Cardiac muscle cell (in vitro differentiated cells and primary cell): ENCODE data around the gene ANKRD44. TPM values are rescaled to one million over a fixed set of nuclear protein-coding genes. Genes with fewer than 3 reads are reported as not detected.

Experiments used
- DNase-seq, 2 donors: peaks; one replicate each; pipeline versions ENCODE4 v3.0.0 to v3.0.0-alpha.2; 2010 to 2017; ENCODE audit warnings: low read depth in 1 of 2, low spot score in 1 of 2
- H3K27ac ChIP-seq: fragments of 200-600 bp; sonication (generic); 2 replicates; pipeline ENCODE4 v1.5.1; 2016
- H3K27me3 ChIP-seq: fragments of 200-600 bp; sonication (generic); 2 replicates; pipeline ENCODE4 v1.6.0; 2016; ENCODE audit warnings: control low read depth
- H3K36me3 ChIP-seq: fragments of 200-600 bp; sonication (generic); 2 replicates; pipeline ENCODE4 v1.5.1; 2016; ENCODE audit warnings: control low read depth
- H3K4me1 ChIP-seq: fragments of 200-600 bp; sonication (generic); 2 replicates; pipeline ENCODE4 v1.8.1; 2017; ENCODE audit warnings: low read depth, mild to moderate bottlenecking, mixed run types
- H3K4me3 ChIP-seq: fragments of 200-600 bp; sonication (generic); 2 replicates; pipeline ENCODE4 v1.5.1; 2016; ENCODE audit warnings: mild to moderate bottlenecking
- H3K9me3 ChIP-seq: fragments of 200-600 bp; sonication (generic); 2 replicates; pipeline ENCODE4 v1.5.1; 2017; ENCODE audit warnings: low read depth, mild to moderate bottlenecking, control low read depth
- CTCF ChIP-seq: IDR thresholded peaks from 2 replicates; pipeline ENCODE4 v1.5.1; 2012; ENCODE audit warnings: low read depth, mild to moderate bottlenecking, low read length
- polyA plus RNA-seq: library from polyadenylated mRNA; unstranded; fragments of >200 nt; fragmentation: Nextera tagmentation; extraction: Ambion mirVana; gene quantifications from 2 replicates; pipeline ENCODE4 v1.2.1, GENCODE V29; 2016
- total RNA-seq: library from RNA; depleted of rRNA; stranded (reverse); fragments of >200 nt; gene quantifications from 2 replicates; pipeline ENCODE4 v1.2.3, GENCODE V29; 2016

Gene ANKRD44
- total and polyA plus RNA-seq, 2 experiments from 2014 or later = 4.0 to 5.0 TPM

DNA sequence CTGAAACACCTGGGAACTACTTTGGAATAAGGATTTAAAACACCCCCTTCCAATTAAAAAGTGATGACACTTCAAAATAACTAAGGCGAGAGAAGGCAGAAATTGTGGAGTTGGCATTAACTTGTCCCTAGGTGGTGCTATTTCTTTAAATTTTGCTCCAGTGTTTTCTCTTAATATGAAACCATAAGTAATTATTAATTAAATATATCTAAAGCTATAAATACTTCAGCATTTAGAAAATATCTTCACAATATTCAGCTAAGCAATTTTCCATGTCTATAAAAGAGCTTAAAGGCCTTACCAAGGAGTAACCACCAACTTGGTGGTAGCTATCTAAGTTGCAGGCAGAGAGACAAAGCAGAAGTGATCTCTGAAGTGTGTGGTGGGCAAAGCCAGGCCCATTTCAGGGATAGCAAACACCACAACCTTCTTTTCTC lies 197.3 kb downstream of the ANKRD44 start:
- no peaks in the 10 kb centered on the region for H3K27me3 ChIP-seq
- H3K27ac ChIP-seq = no peak overlapping the region
- no peaks in the 10 kb centered on the region for H3K9me3 ChIP-seq
- peak; percentile 50 for TF ChIP-seq CTCF
- no peaks in the 10 kb centered on the region for H3K36me3 ChIP-seq
- no peaks in the 10 kb centered on the region for H3K4me1 ChIP-seq
- DNase-seq = peak; percentile 42 to 54
- no peak overlapping the region for H3K4me3 ChIP-seq

DNA sequence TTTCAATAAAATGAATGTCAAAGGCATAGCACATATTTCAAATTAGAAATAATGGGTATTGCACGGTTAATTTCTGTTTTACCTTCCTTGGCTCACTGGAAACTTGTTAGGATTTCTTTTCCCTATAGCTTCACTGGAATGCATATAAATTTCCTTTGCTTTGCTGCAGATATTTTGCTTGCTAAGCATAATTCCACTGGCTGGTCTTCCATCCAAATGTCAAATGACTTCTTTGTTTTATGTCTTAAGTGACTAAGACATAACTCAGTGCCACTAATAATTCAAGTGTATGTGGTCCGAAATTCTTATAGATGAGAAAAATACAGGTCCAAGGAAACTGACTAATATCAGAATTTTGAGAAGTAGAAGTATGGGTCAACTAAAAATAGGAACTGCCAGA lies 201.3 kb downstream of the ANKRD44 start:
- H3K27me3 ChIP-seq = no peaks in the 10 kb centered on the region
- H3K27ac ChIP-seq = no peak overlapping the region
- H3K4me3 ChIP-seq = no peak overlapping the region
- H3K36me3 ChIP-seq = no peaks in the 10 kb centered on the region
- DNase-seq = no peak
- no peaks in the 10 kb centered on the region for H3K9me3 ChIP-seq
- no peaks in the 10 kb centered on the region for H3K4me1 ChIP-seq
- TF ChIP-seq CTCF = no peak

GRCh38 chr2:197108758-197109157 lies 201.8 kb downstream of the ANKRD44 start:
- no peaks in the 10 kb centered on the region for H3K36me3 ChIP-seq
- H3K4me1 ChIP-seq = no peaks in the 10 kb centered on the region
- H3K4me3 ChIP-seq = no peak overlapping the region
- DNase-seq = peak in 1 of 2 donors; percentile 87
- TF ChIP-seq CTCF = no peak
- no peak overlapping the region for H3K27ac ChIP-seq
- no peaks in the 10 kb centered on the region for H3K27me3 ChIP-seq
- H3K9me3 ChIP-seq = no peaks in the 10 kb centered on the region

- Histone ChIP-seq H3K27me3 (no peaks in the 10 kb centered on the region), H3K27ac (no peak overlapping the region), H3K4me1 (no peaks in the 10 kb centered on the region), H3K9me3 (no peaks in the 10 kb centered on the region), H3K4me3 (no peak overlapping the region), H3K36me3 (no peaks in the 10 kb centered on the region)
- DNase-seq = peak in 1 of 2 donors; percentile 50
- TF ChIP-seq CTCF = no peak
Measured at GRCh38 chr2:197107291-197108269, 203.0 kb downstream of the ANKRD44 start.

GRCh38 chr2:197103363-197103762 lies 207.2 kb downstream of the ANKRD44 start:
- Histone ChIP-seq H3K27me3 (no peaks in the 10 kb centered on the region), H3K9me3 (no peaks in the 10 kb centered on the region), H3K27ac (no peak overlapping the region), H3K4me3 (no peak overlapping the region), H3K36me3 (no peaks in the 10 kb centered on the region), H3K4me1 (no peaks in the 10 kb centered on the region)
- TF ChIP-seq CTCF = no peak
- DNase-seq = no peak
